ENCODE measurements around the gene PLCXD1.
"Not testable (repeated sequence)": the region's sequence is repeated elsewhere in the genome, so short reads cannot be mapped to it uniquely, and the experiment has no call there.

Gene PLCXD1

DNA sequence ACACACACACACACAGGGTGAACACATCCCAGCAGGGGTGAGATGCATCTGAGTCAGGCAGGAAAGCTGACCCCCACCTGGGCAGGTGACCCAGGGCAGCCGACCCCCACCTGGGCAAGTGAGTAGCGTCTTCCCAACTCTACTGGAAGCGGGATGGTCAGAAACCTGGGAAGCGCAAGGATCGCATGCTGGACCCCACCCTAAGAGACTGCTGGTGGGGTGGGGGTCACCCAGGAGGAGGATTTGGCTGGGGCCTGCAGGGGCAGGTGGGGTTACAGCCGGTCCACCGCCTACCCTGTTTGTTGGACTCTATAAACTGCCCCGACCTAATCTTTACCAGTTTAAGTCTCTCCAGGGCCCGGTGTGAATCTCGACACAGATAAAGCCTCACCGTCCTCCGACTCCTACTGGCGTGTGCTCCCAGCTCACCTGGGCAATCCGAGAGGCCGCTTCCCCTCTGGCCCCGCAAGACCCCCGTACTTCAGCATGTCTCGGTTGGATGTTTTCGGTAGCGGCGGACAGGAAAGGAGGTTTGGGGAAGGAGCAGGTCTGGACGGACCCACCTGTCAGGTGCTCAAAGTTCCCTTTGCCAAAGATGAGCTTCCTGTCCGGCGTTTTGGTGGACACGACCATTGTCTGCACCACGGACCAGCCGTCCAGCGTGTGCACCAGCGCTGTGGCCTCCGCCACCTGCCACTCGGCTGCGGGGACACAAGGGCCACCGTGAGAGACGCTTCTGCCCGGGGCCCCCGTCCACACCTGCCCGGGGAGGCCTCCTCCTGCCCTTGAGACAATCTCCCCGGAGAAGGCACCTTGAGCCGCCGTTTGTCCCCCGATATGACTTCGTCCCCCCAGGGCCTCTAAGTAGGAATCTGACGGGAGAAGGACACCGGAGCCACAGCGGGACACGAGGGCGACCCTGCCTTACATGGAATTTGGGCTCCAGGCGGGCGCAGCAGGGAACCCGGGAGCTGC lies 35.5 kb downstream of the PLCXD1 start:
- H3K27me3 Mint-ChIP-seq: no peaks in the 10 kb centered on the region
- H3K9me3 Mint-ChIP-seq (ENCODE audit: low read depth): no peaks in the 10 kb centered on the region
- no peak overlapping the region for H3K27ac Mint-ChIP-seq
- peaks cover 12% of the 10 kb centered on the region for H3K4me1 Mint-ChIP-seq (ENCODE audit: low read depth)
- H3K4me3 Mint-ChIP-seq: peak overlapping the region; percentile 51
- H3K36me3 Mint-ChIP-seq: peaks cover 4% of the 10 kb centered on the region

DNA sequence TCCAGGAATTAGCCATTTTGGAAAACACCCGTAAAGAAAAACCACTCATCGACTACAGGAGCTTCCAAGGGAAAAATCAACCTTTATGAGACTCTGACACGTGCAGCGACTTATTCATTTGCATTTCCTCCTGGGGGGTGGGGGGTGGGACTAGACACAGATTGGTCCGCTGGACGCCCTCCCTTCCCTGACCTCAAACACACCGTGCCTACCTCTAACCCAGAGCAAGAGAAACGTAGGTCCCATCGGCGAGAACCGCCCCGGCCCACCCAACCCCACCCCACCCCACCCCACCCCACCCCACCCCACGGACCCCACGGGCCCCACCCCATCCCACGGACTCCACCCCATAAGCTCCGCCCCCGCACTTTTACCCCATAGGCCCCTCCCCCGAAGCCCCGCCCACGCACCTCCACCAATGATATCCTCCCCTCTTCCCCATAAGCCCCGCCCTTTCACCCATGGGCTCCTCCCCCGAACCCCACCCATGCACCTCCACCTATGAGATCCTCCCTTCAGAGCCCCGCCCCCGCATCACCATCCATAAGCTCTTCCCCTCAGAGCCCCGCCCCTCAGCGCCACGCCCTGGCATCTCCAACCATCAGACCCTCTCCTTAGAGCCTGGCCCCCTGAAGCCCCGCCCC lies 36.4 kb downstream of the PLCXD1 start:
- Mint-ChIP-seq H3K4me3 (peak overlapping the region; percentile 90), H3K36me3 (no peaks in the 10 kb centered on the region), H3K27ac (peak overlapping the region; percentile 97), H3K27me3 (no peaks in the 10 kb centered on the region), H3K9me3 (ENCODE audit: low read depth) (no peaks in the 10 kb centered on the region), H3K4me1 (ENCODE audit: low read depth) (peaks cover 13% of the 10 kb centered on the region)

DNA sequence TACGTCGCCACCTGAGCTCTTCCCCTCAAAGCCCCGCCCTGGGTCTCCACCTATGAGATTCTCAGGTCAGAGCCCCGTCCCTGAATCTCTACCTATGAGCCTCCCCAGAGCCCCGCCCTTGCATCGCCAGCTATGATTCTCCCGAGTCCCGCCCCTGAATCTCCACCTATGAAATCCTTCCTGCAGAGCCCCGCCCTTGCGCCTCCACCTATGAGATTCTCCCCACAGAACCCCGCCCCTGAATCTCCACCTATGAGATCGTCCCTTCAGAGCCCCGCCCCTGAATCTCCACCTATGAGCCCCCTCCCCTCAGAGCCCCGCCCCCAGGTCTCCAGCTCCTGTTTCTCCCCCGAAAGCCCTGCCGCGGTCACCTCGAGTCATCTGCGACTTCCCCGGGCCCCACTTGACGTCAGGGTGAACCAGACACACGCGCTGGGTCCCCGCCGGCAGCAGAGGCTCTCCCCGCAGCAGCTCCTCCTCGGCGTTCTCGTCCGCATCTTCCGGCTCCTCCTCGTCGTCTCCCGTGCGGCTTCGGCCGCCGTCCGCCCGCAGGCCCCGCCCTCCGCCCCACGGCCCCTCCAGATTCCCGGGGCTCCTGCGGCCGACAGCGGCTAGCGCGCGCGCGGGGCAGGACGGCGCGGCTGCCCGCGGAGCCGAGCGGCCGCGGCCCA lies 37.0 kb downstream of the PLCXD1 start:
- no peaks in the 10 kb centered on the region for H3K9me3 Mint-ChIP-seq (ENCODE audit: low read depth)
- no peaks in the 10 kb centered on the region for H3K36me3 Mint-ChIP-seq
- peak overlapping the region; percentile 90 for H3K4me3 Mint-ChIP-seq
- H3K27me3 Mint-ChIP-seq: no peaks in the 10 kb centered on the region
- peaks cover 20% of the 10 kb centered on the region for H3K4me1 Mint-ChIP-seq (ENCODE audit: low read depth)
- peak overlapping the region; percentile 97 for H3K27ac Mint-ChIP-seq

DNA sequence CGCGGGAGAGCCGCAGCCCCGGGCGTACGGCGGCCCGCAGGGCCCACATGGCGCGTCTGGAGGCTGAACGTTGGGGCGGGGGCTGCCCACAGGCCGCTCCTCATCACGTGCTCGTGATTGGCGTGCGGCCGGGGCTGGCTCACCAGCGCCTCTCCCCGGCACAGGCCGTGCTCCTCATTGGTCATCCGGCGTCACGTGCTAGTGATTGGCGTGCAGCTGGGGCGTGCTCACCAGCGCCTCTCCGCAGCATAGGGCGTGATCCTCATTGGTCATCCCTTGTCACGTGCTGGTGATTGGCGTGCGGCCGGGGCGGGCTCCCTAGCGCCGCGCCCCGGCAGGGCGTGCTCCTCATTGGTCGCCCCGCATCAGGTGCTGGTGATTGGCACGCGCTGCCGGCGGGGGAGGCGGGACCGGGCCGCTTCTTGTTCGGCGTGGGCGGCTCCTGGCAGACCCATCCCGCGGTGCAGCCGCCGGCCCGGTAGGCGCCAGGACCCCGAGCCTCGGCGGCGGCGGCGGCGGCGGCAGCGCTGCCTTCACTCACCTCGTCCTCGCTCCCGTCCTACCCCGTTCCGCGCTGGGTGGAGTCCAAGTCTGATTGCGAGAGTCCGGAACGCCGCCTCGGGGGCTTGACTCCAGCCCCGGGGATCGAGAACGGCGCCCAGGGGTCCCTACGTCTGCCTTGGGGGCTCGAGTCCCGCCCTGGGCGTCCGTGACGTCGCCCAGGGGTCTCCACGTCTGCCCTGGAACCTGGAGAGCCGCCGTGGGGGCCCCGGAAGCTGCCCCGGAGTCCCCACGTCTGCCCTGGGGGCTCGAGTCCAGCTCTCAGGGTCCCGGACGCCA lies 37.8 kb downstream of the PLCXD1 start, which contains the start of gene GTPBP6:
TSS of gene GTPBP6 (minus strand) at position 58 of the 840 bp plus-strand sequence. CDS start at position 49, 9 bp downstream.
- no peaks in the 10 kb centered on the region for H3K9me3 Mint-ChIP-seq (ENCODE audit: low read depth)
- peak within 1 kb of the TSS; percentile 90 for H3K4me3 Mint-ChIP-seq
- H3K36me3 Mint-ChIP-seq: no peaks in the 10 kb centered on the region
- H3K27me3 Mint-ChIP-seq: no peaks in the 10 kb centered on the region
- H3K4me1 Mint-ChIP-seq (ENCODE audit: low read depth): peaks cover 22% of the 10 kb centered on the region
- peak within 1 kb of the TSS; percentile 97 for H3K27ac Mint-ChIP-seq

DNA sequence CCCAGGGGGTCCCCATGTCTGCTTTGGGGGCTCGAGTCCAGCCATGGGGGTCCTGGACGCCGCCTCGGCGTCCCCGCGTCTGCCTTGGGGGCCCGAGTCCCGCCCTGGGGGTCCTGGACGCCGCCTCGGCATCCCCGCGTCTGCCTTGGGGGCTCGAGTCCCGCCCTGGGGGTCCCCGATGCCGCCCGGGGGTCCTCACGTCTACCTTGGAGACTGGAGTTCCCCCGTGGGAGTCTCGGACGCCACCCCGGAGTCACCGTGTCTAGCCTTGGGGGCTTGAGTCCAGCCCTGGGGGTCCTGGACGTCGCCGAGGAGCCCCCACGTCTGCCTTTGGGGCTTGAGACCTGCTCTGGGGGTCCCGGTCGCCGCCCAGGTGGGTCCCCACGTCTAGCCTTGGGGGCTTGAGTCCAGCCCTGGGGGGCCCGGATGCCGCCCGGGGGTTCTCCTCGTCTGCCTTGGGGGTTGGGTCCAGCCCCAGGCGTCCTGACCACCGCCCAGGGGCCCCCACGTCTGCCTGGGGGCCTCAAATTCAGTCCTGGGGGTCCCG lies 38.5 kb downstream of the PLCXD1 start:
- H3K4me3 Mint-ChIP-seq: peak overlapping the region; percentile 84
- no peak overlapping the region for H3K27ac Mint-ChIP-seq
- peaks cover 22% of the 10 kb centered on the region for H3K4me1 Mint-ChIP-seq (ENCODE audit: low read depth)
- H3K9me3 Mint-ChIP-seq (ENCODE audit: low read depth): no peaks in the 10 kb centered on the region
- H3K27me3 Mint-ChIP-seq: no peaks in the 10 kb centered on the region
- no peaks in the 10 kb centered on the region for H3K36me3 Mint-ChIP-seq

DNA sequence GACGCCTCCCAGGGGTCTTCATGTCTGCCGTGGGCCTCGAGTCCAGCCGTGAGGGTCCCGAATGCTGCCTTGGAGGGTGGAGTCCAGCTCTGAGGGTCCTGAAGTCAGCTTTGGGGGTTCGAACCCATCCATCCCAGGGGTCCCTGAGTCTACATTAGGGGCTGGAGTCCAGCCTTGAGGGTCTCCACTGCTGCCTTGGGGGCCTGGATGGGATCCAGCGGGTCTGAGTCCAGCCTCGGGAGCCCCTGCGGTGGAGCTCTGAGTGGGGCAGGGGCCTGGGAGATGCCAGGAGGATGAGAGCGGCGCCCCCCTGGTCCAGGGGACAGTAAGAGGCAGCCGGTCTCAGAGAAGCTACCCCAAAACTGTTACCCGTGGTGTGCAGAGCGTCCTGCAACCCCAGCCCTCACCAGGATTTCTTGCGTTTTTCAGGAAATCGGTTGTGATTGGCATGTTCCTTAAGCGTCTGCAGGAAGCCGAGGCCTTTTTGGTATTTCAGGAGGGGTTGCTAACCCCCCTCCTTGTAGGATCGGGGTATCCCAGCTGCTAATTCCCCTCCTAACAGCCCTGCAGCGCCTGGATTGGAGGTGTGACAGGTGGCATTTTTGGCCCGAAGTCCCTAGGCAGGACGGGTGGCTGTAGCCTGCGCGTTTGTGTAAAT lies 39.1 kb downstream of the PLCXD1 start:
- Mint-ChIP-seq H3K4me1 (ENCODE audit: low read depth) (peaks cover 24% of the 10 kb centered on the region), H3K9me3 (ENCODE audit: low read depth) (no peaks in the 10 kb centered on the region), H3K27ac (peak overlapping the region; percentile 64), H3K36me3 (no peaks in the 10 kb centered on the region), H3K27me3 (no peaks in the 10 kb centered on the region), H3K4me3 (peak overlapping the region; percentile 84)

DNA sequence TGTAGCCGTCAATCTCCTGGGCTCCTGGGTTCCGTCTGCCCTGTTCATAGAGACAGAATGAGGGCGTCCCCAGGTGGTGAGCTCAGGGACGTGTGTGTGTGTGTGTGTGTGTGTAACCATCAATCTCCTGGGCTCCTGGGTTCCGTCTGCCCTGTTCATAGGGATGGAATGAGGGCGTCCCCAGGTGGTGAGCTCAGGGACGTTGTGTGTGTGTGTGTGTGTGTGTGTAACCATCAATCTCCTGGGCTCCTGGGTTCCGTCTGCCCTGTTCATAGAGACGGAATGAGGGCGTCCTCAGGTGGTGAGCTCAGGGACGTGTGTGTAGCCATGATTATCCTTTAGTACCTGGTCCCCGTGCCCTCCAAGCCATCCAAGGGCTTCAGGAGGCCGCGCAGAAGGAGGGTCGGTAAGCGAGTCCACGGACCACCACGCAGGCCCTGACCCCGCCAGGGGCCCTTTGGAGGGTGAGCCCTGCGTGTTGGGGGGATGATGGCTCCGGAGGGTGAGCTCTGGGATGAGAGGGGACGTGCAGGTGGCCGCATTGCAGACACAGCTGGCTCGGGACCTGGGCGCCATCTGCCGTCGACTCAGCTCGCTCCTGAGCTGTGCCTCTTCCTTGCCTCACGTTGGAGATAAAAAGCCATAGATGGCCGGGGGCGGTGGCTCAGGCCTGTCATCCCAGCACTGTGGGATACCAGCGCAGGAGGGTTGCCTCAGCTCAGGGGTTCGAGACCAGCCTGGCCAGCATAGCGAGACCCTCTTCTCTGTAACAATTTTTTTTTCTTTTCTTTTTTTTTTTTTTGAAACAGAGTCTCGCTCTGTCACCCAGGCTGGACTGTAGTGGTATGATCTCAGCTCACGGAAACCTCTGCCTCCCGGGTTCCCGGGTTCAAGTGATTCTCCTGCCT lies 42.8 kb downstream of the PLCXD1 start:
- no peaks in the 10 kb centered on the region for H3K27me3 Mint-ChIP-seq
- no peaks in the 10 kb centered on the region for H3K36me3 Mint-ChIP-seq
- H3K4me1 Mint-ChIP-seq (ENCODE audit: low read depth): peaks cover 21% of the 10 kb centered on the region
- no peak overlapping the region for H3K27ac Mint-ChIP-seq
- H3K9me3 Mint-ChIP-seq (ENCODE audit: low read depth): no peaks in the 10 kb centered on the region
- H3K4me3 Mint-ChIP-seq: no peak overlapping the region

DNA sequence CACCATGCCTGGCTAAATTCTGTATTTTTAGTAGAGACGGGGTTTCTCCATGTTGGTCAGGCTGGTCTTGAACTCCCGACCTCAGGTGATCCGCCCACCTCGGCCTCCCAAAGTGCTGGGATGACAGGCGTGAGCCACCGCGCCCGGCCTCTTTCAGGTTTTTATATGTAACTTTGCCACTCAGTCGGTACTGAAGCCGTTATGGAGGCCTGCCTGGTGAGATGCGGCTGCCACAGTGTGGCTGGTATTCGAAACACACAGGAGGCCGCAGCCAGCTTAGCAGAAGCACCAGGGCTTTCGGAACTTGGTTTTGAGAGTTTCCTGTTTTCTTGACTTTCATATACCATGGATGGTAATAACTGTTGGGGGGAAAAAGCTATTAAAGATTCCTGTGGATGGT lies 43.5 kb downstream of the PLCXD1 start:
- H3K27me3 Mint-ChIP-seq; H3K4me3 Mint-ChIP-seq; H3K36me3 Mint-ChIP-seq; H3K27ac Mint-ChIP-seq; H3K9me3 Mint-ChIP-seq (ENCODE audit: low read depth): not testable (repeated sequence)
- peaks cover 21% of the 10 kb centered on the region for H3K4me1 Mint-ChIP-seq (ENCODE audit: low read depth)

DNA sequence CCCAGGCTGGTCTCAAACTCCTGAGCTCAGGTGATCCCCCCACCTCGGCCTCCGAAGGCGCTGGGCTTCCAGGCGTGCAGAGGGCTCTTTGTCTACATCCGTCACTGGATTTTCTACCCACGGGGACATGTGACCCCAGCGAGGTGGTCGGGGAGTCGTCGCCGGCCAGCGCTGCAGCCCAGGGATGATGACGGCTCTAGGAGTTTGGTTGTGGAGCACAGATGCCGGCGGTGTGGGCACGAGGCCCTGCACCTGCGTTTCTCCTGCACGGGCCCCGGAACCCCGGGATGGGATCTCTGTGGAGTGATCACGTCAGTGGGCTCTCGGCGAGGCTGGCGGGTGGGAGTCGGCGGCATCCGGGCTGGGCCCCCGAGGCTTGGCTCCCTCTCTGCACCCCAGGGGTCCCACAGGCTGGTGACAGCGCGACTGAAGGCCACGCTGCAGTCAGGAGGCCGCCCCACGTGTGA lies 46.5 kb downstream of the PLCXD1 start:
- H3K4me3 Mint-ChIP-seq: no peak overlapping the region
- H3K27me3 Mint-ChIP-seq: no peaks in the 10 kb centered on the region
- no peak overlapping the region for H3K27ac Mint-ChIP-seq
- no peaks in the 10 kb centered on the region for H3K36me3 Mint-ChIP-seq
- no peaks in the 10 kb centered on the region for H3K9me3 Mint-ChIP-seq (ENCODE audit: low read depth)
- peaks cover 9% of the 10 kb centered on the region for H3K4me1 Mint-ChIP-seq (ENCODE audit: low read depth)

DNA sequence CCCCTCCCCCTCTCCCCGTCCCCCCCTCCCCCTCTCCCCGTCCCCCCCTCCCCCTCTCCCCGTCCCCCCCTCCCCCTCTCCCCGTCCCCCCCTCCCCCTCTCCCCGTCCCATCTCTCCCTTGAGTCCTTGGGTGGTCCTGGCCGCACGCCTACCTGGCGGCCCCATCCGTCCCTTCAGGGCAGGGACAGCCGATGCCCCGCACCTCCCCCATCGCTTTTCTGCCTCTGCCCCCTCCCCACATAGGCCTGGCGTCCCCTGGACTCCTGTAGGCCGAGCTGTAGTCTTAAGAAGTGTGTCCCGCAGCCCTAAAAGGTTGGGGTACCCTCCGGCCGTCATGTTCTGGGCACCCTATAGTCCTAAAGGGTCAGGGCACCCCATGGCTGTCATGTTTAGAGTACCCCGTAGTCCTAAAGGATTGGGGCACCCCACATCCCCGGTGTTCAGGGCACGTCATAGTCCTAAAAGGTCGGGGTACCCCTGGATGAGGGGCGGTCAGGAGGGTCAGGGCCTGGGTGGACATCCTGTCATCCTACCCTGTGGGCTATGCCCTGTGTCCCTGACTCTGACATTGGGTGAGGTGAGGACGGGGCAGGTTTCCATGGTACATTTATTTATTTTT lies 48.2 kb downstream of the PLCXD1 start:
- Mint-ChIP-seq H3K27ac (no peak overlapping the region), H3K4me1 (ENCODE audit: low read depth) (peaks cover 2% of the 10 kb centered on the region), H3K27me3 (no peaks in the 10 kb centered on the region), H3K36me3 (no peaks in the 10 kb centered on the region), H3K4me3 (no peak overlapping the region), H3K9me3 (ENCODE audit: low read depth) (no peaks in the 10 kb centered on the region)

DNA sequence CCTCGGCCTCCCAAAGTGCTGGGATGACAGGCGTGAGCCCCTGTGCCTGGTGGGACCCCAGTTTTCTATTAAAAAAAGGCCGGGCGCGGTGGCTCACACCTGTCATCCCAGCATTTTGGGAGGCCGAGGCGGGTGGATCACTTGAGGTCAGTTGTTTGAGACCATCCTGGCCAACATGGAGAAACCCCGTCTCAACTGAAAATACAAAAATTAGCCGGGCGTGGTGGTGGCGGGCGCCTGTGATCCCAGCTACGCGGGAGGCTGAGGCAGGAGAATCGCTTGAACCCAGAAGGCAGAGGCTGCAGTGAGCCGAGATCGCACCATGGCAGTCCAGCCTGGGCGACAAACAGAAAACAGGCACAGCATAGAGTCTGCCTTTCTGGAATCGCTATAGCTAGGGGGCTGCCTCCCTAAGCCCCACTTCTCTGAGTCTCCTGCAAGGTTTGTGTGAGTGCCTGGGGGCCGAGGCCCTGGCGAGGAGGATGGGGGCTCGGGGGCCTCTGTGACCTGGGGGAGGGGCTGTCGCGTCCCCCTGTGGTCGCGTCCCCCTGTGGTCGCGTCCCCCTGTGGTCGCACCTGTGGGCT lies 49.1 kb downstream of the PLCXD1 start:
- not testable (repeated sequence) for H3K4me3 Mint-ChIP-seq; H3K36me3 Mint-ChIP-seq; H3K27me3 Mint-ChIP-seq; H3K4me1 Mint-ChIP-seq (ENCODE audit: low read depth); H3K9me3 Mint-ChIP-seq (ENCODE audit: low read depth); H3K27ac Mint-ChIP-seq

DNA sequence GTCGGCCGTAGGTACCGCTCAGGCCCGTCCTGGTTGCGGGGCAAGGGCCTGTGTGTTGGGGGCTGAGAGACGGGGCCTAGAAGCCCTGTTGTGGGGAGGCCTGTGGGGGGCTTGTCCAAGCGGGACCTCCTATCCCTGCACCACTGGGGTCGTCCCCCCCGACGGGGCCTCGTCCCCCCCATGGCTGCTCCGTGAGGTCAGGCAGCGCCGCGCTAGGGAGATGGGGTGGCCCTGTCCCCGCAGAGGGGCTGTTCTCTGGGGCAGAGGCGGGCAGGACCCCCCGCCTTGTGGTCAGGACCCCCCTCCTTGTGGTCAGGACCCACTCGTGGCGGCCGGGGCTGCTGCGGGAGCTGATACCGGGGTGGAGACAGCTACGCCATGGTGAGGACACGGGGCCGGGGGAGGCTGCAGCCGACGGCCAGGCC lies 49.6 kb downstream of the PLCXD1 start:
- no peaks in the 10 kb centered on the region for H3K9me3 Mint-ChIP-seq (ENCODE audit: low read depth)
- no peak overlapping the region for H3K4me3 Mint-ChIP-seq
- no peaks in the 10 kb centered on the region for H3K27me3 Mint-ChIP-seq
- no peaks in the 10 kb centered on the region for H3K4me1 Mint-ChIP-seq (ENCODE audit: low read depth)
- no peak overlapping the region for H3K27ac Mint-ChIP-seq
- H3K36me3 Mint-ChIP-seq: no peaks in the 10 kb centered on the region
